HCT116 (cell line): Measurements from ENCODE around the gene ABL1. TPM values are rescaled to one million over a fixed set of nuclear protein-coding genes. Genes with fewer than 3 reads are reported as not detected.

Experiments used
- ATAC-seq: fragments of 200-7000 bp; cut with Tn5 transposase; 2 replicates; pipeline ENCODE4 v1.9.1; 2020; ENCODE audit warnings: mild to moderate bottlenecking, moderate library complexity
- BruUV-seq: library from RNA; stranded (reverse); fragments of 400-500 nt; replicated peaks from 2 replicates; lab custom pipeline; 2021; lab: Mats Ljungman, UMichigan
- CTCF ChIA-PET: fragments of 300-600 bp; sonication (Branson Sonifier 250); formaldehyde crosslinking; loops from one replicate; lab custom pipeline; 2021; ENCODE audit warnings: antibody characterized with exemption; lab: Charles Lee
- POLR2A ChIA-PET: fragments of 300-600, 350-600 bp; sonication (Branson Sonifier 250); formaldehyde crosslinking; loops from one replicate; lab custom pipeline; 2021; ENCODE audit warnings: antibody characterized with exemption; lab: Charles Lee
- RAD21 ChIA-PET, 2 experiments: fragments of 300-600 bp; sonication (Branson Sonifier 250); formaldehyde crosslinking; loops; one replicate each; lab custom pipeline; 2023; ENCODE audit warnings: low total read pairs in 2 of 2; ENCODE audit not compliant: uncharacterized antibody in 2 of 2, unreplicated experiment in 2 of 2, low non-redundant PET in 1 of 2; lab: Charles Lee
- DNase-seq: peaks from one replicate; pipeline ENCODE4 v3.0.0-alpha.2; 2010; ENCODE audit warnings: low read depth, low spot score
- H2AFZ ChIP-seq: fragments of 200-600 bp; shearing (Covaris generic), sonication (generic); 2 replicates; pipeline ENCODE4 v1.6.1; 2017; ENCODE audit warnings: low read depth, mixed run types, mixed read lengths, antibody characterized with exemption, low read length; ENCODE audit not compliant: poor library complexity, severe bottlenecking
- H3K27ac ChIP-seq: 2 replicates; pipeline ENCODE4 v1.5.1; 2012; ENCODE audit warnings: low read depth, low read length
- H3K27me3 ChIP-seq: fragments of 200-600 bp; sonication (generic); 2 replicates; pipeline ENCODE4 v1.6.1; 2016; ENCODE audit warnings: mixed run types, low read length, mixed read lengths; ENCODE audit not compliant: insufficient read depth
- H3K36me3 ChIP-seq, 2 experiments: fragments of 200-500 bp in 1 of 2; fragments of 200-600 bp in 1 of 2; sonication (Bioruptor generic) in 1 of 2; sonication (generic) in 1 of 2; 2 replicates each; pipeline versions ENCODE4 v1.5.1 to v1.6.1; 2014 to 2016; ENCODE audit warnings: low read length in 2 of 2, inconsistent platforms in 1 of 2, mixed read lengths in 1 of 2, mixed run types in 1 of 2; ENCODE audit not compliant: insufficient read depth in 2 of 2, control insufficient read depth in 1 of 2
- H3K4me1 ChIP-seq, 2 experiments: fragments of 200-600 bp in 1 of 2; sonication (generic) in 1 of 2; 2 replicates each; pipeline versions ENCODE4 v1.5.1 to v1.6.1; 2012 to 2017; ENCODE audit warnings: low read length in 2 of 2, inconsistent platforms in 1 of 2, mild to moderate bottlenecking in 1 of 2, mixed read lengths in 1 of 2, mixed run types in 1 of 2, moderate library complexity in 1 of 2; ENCODE audit not compliant: insufficient read depth in 2 of 2, control insufficient read depth in 1 of 2
- H3K4me2 ChIP-seq: fragments of 200-600 bp; sonication (generic); 2 replicates; pipeline ENCODE4 v1.6.1; 2017; ENCODE audit warnings: mixed run types, low read length, mixed read lengths
- H3K4me3 ChIP-seq, 2 experiments: fragments of 200-600 bp in 1 of 2; sonication (generic) in 1 of 2; replicated peaks in 1 of 2; 2 replicates each; pipeline ENCODE4 v1.5.1; 2011 to 2016; ENCODE audit warnings: low read length in 2 of 2, control low read depth in 1 of 2, low read depth in 1 of 2, mild to moderate bottlenecking in 1 of 2, mixed read lengths in 1 of 2, mixed run types in 1 of 2
- H3K79me2 ChIP-seq: fragments of 200-600 bp; sonication (generic); 2 replicates; pipeline ENCODE4 v1.6.1; 2017; ENCODE audit warnings: mild to moderate bottlenecking, mixed run types, low read length, moderate library complexity, mixed read lengths; ENCODE audit not compliant: insufficient read depth
- H3K9ac ChIP-seq: fragments of 200-600 bp; sonication (generic); 2 replicates; pipeline ENCODE4 v1.6.1; 2016; ENCODE audit warnings: low read length, mixed read lengths
- H3K9me2 ChIP-seq: fragments of 200-600 bp; sonication (generic), shearing (Covaris generic); 2 replicates; pipeline ENCODE4 v1.6.1; 2017; ENCODE audit warnings: mixed run types, mild to moderate bottlenecking, moderate library complexity; ENCODE audit not compliant: insufficient read depth
- H3K9me3 ChIP-seq, 2 experiments: fragments of 200-500 bp in 1 of 2; fragments of 200-600 bp in 1 of 2; sonication (Bioruptor generic) in 1 of 2; sonication (generic) in 1 of 2; 2 replicates each; pipeline ENCODE4 v1.6.1; 2014 to 2017; ENCODE audit warnings: low read length in 2 of 2, mixed read lengths in 2 of 2, inconsistent platforms in 1 of 2, low read depth in 1 of 2, mild to moderate bottlenecking in 1 of 2, mixed run types in 1 of 2, moderate library complexity in 1 of 2; ENCODE audit not compliant: control insufficient read depth in 1 of 2, insufficient read depth in 1 of 2
- H4K20me1 ChIP-seq: fragments of 200-600 bp; sonication (generic), shearing (Covaris generic); 2 replicates; pipeline ENCODE4 v1.6.1; 2017; ENCODE audit warnings: mixed run types, mild to moderate bottlenecking, moderate library complexity; ENCODE audit not compliant: insufficient read depth
- EGR1 ChIP-seq: IDR thresholded peaks from 2 replicates; pipeline ENCODE4 v1.6.1; 2012; ENCODE audit warnings: low read depth
- ELF1 ChIP-seq: IDR thresholded peaks from 2 replicates; pipeline ENCODE4 v1.6.1; 2012; ENCODE audit warnings: low read depth, borderline replicate concordance
- EZH2phosphoT487 ChIP-seq: fragments of 200-600 bp; IDR thresholded peaks from 2 replicates; pipeline ENCODE4 v1.6.1; 2018; ENCODE audit warnings: antibody characterized with exemption, borderline replicate concordance
- JUND ChIP-seq: IDR thresholded peaks from 2 replicates; pipeline ENCODE4 v1.6.1; 2012
- RAD21 ChIP-seq: IDR thresholded peaks from 2 replicates; pipeline ENCODE4 v1.6.1; 2012; ENCODE audit warnings: low read depth, mild to moderate bottlenecking
- SP1 ChIP-seq: IDR thresholded peaks from 2 replicates; pipeline ENCODE4 v1.6.1; 2012; ENCODE audit warnings: low read depth
- TCF7L2 ChIP-seq: IDR thresholded peaks from 2 replicates; pipeline ENCODE4 v1.7.0; 2011; ENCODE audit warnings: borderline replicate concordance, inconsistent platforms; ENCODE audit not compliant: insufficient read depth, insufficient read length; ENCODE audit errors: extremely low read depth
- ZFX ChIP-seq: fragments of 450-650 bp; IDR thresholded peaks from 2 replicates; pipeline ENCODE4 v1.6.1; 2017
- intact Hi-C: fragments of 100-400 bp; cut with micrococcal nuclease; formaldehyde crosslinking; loops from 2 replicates; pipeline ENCODE4 v1.10.0; 2022
- total RNA-seq: library from RNA; stranded (reverse); gene quantifications from one replicate; pipeline ENCODE4 v1.2.1, GENCODE V29; 2021; ENCODE audit not compliant: unreplicated experiment
- TF ChIP-seq, protein P1 (sequence below): IDR thresholded peaks from 2 replicates; pipeline ENCODE4 v1.6.1; 2011; ENCODE audit warnings: mild to moderate bottlenecking, low read length, moderate library complexity; ENCODE audit not compliant: insufficient replicate concordance; ENCODE audit errors: extremely low read depth
- TF ChIP-seq, protein P2 (sequence below): IDR thresholded peaks from 2 replicates; pipeline ENCODE4 v1.6.1; 2012
- TF ChIP-seq, protein P3 (sequence below): IDR thresholded peaks from 2 replicates; pipeline ENCODE4 v1.6.1; 2012
- TF ChIP-seq, protein P4 (sequence below): IDR thresholded peaks from 2 replicates; pipeline ENCODE4 v1.6.1; 2012; ENCODE audit warnings: low read depth

The ABL1 gene
- total RNA-seq, 1 experiment from 2014 or later: 54.7 TPM

DNA sequence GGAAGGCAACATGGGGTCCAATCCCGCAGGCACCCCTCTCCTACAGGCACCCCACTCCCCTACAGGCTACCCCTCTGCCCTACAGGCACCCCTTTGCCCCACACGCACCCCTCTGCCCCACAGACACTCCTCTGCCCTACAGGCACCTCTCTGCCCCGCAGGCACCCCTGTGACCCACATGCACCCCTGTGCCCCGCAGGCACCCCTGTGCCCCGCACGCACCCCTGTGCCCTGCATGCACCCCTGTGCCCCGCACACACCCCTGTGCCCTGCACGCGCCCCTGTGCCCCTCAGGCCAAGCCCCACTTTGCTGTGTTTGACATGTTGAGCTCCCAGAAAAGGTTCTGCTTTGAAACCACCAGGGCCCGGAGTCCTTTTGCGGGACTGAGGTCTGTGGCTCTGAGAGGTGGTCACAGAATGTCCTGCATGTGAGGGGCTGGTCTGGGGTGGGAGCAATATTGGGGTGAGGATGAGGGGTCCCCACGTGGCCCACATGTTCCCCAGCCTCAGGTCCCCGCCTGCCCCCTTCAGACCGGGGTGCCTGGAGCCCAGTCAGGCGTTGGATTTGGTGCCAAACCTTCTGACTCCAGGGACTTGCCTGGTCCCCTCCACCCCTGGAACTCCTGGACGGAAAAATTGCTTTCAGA, 62.2 kb downstream of the ABL1 start (continued):
- TF ChIP-seq RAD21 (no peak), EGR1 (no peak), EZH2phosphoT487 (no peak), TCF7L2 (no peak), ELF1 (no peak), ZFX (no peak), SP1 (no peak)
- TF ChIP-seq, protein P1, sequence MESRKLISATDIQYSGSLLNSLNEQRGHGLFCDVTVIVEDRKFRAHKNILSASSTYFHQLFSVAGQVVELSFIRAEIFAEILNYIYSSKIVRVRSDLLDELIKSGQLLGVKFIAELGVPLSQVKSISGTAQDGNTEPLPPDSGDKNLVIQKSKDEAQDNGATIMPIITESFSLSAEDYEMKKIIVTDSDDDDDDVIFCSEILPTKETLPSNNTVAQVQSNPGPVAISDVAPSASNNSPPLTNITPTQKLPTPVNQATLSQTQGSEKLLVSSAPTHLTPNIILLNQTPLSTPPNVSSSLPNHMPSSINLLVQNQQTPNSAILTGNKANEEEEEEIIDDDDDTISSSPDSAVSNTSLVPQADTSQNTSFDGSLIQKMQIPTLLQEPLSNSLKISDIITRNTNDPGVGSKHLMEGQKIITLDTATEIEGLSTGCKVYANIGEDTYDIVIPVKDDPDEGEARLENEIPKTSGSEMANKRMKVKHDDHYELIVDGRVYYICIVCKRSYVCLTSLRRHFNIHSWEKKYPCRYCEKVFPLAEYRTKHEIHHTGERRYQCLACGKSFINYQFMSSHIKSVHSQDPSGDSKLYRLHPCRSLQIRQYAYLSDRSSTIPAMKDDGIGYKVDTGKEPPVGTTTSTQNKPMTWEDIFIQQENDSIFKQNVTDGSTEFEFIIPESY: no peak
- TF ChIP-seq, protein P2, sequence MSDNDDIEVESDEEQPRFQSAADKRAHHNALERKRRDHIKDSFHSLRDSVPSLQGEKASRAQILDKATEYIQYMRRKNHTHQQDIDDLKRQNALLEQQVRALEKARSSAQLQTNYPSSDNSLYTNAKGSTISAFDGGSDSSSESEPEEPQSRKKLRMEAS: no peak
- TF ChIP-seq, protein P3, sequence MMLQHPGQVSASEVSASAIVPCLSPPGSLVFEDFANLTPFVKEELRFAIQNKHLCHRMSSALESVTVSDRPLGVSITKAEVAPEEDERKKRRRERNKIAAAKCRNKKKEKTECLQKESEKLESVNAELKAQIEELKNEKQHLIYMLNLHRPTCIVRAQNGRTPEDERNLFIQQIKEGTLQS: no peak

DNA sequence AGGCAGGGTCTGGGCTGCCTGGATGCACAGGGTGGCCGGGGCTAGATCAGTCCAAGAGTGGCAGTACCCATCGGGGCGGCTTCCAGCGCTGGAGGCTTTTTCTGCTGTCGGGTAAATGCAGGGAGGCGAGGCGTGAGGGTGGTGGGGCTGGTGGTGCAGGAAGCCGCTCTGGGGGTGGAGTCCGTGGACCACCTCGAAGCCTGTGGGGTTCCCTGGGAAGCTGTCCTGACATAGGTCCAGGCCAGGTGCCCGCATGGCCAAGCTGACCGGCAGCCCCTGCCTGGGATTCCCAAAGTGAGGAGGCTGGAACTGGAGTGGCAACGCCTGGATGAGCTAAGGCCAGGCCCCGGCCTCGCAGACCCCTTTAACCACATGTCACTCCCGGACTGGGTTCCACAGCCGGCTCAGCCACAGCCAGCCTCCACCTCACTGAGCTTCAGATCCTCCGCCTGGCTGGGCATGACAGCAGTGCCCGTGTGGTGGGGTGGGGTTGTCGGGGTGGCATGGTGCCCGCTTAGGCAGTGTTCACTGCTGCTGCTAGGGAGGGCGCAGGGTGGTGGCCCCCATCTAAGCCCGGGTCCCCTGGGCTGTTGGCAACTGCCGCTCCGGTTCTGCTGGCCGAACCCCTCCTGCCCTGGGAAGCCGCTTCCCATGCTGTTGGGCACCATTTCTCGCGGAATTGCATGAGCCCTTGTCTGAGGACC, 62.9 kb downstream of the ABL1 start:
- H3K9ac ChIP-seq: no peak overlapping the region
- no peak overlapping the region for H3K27ac ChIP-seq
- ChIA-PET RAD21 (no interaction called here), CTCF (no interaction called here)
- ATAC-seq: no peak
- no peak overlapping the region for H2AFZ ChIP-seq
- H3K79me2 ChIP-seq: no peaks in the 10 kb centered on the region
- BruUV-seq: no TSS peak
- H3K4me1 ChIP-seq: no peaks in the 10 kb centered on the region
- H3K4me3 ChIP-seq: no peak overlapping the region
- H3K27me3 ChIP-seq: no peaks in the 10 kb centered on the region
- no peaks in the 10 kb centered on the region for H3K9me2 ChIP-seq
- H4K20me1 ChIP-seq: no peaks in the 10 kb centered on the region
- intact Hi-C loops: no loop called here
- H3K9me3 ChIP-seq: no peaks in the 10 kb centered on the region
- no peak overlapping the region for H3K4me2 ChIP-seq
- no peak for TF ChIP-seq JUND
- TF ChIP-seq, protein P4, sequence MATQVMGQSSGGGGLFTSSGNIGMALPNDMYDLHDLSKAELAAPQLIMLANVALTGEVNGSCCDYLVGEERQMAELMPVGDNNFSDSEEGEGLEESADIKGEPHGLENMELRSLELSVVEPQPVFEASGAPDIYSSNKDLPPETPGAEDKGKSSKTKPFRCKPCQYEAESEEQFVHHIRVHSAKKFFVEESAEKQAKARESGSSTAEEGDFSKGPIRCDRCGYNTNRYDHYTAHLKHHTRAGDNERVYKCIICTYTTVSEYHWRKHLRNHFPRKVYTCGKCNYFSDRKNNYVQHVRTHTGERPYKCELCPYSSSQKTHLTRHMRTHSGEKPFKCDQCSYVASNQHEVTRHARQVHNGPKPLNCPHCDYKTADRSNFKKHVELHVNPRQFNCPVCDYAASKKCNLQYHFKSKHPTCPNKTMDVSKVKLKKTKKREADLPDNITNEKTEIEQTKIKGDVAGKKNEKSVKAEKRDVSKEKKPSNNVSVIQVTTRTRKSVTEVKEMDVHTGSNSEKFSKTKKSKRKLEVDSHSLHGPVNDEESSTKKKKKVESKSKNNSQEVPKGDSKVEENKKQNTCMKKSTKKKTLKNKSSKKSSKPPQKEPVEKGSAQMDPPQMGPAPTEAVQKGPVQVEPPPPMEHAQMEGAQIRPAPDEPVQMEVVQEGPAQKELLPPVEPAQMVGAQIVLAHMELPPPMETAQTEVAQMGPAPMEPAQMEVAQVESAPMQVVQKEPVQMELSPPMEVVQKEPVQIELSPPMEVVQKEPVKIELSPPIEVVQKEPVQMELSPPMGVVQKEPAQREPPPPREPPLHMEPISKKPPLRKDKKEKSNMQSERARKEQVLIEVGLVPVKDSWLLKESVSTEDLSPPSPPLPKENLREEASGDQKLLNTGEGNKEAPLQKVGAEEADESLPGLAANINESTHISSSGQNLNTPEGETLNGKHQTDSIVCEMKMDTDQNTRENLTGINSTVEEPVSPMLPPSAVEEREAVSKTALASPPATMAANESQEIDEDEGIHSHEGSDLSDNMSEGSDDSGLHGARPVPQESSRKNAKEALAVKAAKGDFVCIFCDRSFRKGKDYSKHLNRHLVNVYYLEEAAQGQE: no peak
- TF ChIP-seq, all 23 proteins: peak for 0
- no peaks in the 10 kb centered on the region for H3K36me3 ChIP-seq
- no peak for DNase-seq
- POLR2A ChIA-PET: no interaction called here
